Epithelial cell of esophagus (primary cell): Measurements from ENCODE around the gene ITPR2.
A peak's percentile ranks its signal among the peaks of the same experiment; 100 is the strongest.

Experiments
- DNase-seq: peaks from one replicate; pipeline ENCODE4 v3.0.0; 2010; ENCODE audit warnings: low read depth
- H3K4me3 ChIP-seq: 2 replicates; pipeline ENCODE4 v1.5.1; 2011; ENCODE audit warnings: mild to moderate bottlenecking, low read length, control low read depth
- TF ChIP-seq, protein P1 (sequence below): IDR thresholded peaks from 2 replicates; pipeline ENCODE4 v1.5.1; 2011; ENCODE audit warnings: low read depth, mild to moderate bottlenecking, low read length, control low read depth, inconsistent platforms; ENCODE audit not compliant: insufficient read depth; ENCODE audit errors: missing control alignments

The ITPR2 gene

DNA sequence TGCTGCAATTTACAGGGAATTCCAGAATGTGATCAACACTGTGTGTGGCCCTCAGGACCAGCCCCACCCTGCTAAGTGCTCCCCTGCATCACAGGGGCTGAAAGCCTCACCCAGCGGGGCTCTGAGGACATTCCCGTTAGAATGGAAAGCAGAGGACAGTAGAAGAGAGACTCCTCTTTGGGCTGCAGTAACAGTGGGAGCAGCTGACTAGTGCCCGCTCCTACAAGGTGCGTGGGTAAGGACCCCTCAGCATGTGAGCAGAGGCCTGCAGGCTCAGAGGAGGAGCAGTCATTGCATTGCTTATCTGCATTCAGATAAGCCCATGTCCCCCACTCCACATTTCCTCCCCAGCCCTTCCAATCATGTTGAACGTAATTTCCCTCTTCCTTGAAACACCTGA, 120.1 kb downstream of the ITPR2 start:
- DNase-seq = no peak
- TF ChIP-seq, protein P1, sequence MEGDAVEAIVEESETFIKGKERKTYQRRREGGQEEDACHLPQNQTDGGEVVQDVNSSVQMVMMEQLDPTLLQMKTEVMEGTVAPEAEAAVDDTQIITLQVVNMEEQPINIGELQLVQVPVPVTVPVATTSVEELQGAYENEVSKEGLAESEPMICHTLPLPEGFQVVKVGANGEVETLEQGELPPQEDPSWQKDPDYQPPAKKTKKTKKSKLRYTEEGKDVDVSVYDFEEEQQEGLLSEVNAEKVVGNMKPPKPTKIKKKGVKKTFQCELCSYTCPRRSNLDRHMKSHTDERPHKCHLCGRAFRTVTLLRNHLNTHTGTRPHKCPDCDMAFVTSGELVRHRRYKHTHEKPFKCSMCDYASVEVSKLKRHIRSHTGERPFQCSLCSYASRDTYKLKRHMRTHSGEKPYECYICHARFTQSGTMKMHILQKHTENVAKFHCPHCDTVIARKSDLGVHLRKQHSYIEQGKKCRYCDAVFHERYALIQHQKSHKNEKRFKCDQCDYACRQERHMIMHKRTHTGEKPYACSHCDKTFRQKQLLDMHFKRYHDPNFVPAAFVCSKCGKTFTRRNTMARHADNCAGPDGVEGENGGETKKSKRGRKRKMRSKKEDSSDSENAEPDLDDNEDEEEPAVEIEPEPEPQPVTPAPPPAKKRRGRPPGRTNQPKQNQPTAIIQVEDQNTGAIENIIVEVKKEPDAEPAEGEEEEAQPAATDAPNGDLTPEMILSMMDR = no peak
- no peak overlapping the region for H3K4me3 ChIP-seq

GRCh38 chr12:26711569-26711968, 121.4 kb downstream of the ITPR2 start:
- no peak for DNase-seq
- TF ChIP-seq, protein P1 = no peak

DNA sequence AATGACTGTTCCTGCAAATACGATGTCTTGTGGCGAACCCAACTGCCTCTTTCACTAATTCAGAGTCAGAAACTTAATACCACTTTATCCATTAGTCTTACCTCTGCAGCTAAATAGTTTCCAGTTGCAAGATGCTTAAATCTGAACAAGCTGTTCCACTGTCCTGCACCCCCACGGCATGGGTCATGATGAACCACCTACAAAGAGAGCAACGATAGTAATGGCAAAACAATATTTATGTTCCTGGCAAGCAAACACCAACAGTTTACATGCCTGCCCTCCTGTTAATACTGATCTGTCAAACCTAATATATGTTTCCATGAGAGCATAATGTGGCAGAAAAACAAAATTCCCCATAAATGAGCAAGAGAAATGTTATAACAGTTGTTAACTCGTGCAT, 121.9 kb downstream of the ITPR2 start:
- H3K4me3 ChIP-seq = no peak overlapping the region
- TF ChIP-seq, protein P1 = no peak
- no peak for DNase-seq

More at GRCh38 chr12:26711569-26711968, 121.4 kb downstream of the ITPR2 start:
- no peak overlapping the region for H3K4me3 ChIP-seq

- no peak overlapping the region for H3K4me3 ChIP-seq
- no peak for DNase-seq
- TF ChIP-seq, protein P1 = peak; percentile 5
Measured at GRCh38 chr12:26705851-26706250, 127.1 kb downstream of the ITPR2 start.

DNA sequence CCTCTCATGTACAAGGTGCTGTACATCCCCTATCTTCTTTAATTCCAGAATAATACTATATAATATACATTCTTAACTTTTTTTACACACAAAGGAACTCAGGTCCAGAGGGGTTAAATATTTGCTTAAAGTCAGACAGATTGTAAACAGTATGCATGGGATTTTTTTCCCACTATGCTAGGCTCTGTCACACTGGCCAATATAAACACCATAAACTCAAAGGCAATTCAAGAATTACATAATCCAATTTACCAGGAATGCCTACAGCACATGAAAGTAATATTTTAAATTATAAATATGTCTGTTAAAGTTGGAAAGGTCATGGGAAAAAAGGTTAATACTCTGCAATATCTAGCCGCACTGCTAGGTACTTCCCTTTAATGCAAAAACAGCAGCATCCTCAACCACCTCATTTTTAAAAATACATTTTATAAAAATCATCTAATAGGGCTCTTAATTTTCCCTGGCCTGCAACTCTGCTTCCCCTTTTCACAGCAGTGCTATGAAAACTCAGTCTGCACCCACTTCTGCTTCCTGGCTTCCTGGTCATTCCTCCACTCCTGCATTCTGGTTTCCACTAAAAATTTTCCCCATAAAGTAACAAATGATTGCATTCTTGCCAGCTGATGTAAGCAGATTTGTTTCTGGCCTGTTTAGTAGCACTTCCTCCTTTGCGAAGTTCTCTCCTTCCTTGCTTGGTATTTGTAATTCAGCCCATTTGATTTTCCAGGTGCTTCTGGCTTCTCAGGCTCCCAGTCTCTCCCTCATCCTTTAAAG, 128.1 kb downstream of the ITPR2 start:
- TF ChIP-seq, protein P1 = no peak
- H3K4me3 ChIP-seq = no peak overlapping the region
- DNase-seq = no peak

DNA sequence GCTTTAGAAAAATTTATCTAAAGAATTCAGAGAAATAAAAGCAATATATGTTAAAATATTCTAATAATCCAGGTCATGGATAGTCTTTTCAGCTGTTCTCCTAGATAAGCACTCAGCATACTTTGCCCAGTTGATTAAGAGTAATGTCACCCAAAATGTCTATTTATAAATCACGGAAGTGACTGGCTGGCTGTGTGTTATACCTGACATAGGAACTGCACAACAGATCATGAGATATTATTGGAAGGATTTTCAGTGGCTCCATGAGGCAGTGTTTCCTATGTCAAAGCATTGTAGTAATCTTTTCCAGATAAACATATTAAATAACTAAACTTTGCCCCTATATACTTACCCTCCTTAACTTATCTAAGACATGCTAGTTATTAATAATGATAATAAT, 128.8 kb downstream of the ITPR2 start:
- TF ChIP-seq, protein P1 = no peak
- DNase-seq = no peak

DNA sequence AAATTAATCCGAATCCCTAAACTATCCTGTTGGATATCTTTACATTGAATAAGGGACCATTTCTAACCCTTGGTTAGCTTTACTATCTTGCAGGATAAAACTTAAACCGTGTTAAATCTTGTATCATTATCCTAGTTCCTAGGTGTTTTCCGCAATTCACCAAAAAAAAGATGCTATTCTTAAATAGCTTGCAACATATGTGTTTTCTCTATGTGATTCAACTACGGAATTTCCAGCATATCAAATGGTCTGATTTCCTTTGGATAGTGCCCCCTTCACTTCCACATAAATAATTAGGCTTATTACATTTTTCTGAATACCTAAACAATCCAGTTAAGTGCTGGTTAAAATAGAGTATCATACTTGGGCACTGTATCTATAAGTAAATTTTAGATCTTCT, 130.3 kb downstream of the ITPR2 start:
- TF ChIP-seq, protein P1 = no peak
- no peak overlapping the region for H3K4me3 ChIP-seq
- no peak for DNase-seq

More for the DNA sequence above, 128.8 kb downstream of the ITPR2 start:
- no peak overlapping the region for H3K4me3 ChIP-seq
